HUES6 (cell line): ENCODE data around the gene PRKCE.

Experiments used
- H3K27ac ChIP-seq: 2 replicates; pipeline ENCODE4 v1.7.0; 2013; ENCODE audit warnings: low read depth, mild to moderate bottlenecking, low read length, inconsistent platforms
- H3K27me3 ChIP-seq: 2 replicates; pipeline ENCODE4 v1.6.1; 2013; ENCODE audit warnings: low read length; ENCODE audit not compliant: control insufficient read depth, insufficient read depth
- H3K36me3 ChIP-seq: 2 replicates; pipeline ENCODE4 v1.6.1; 2013; ENCODE audit warnings: low read length; ENCODE audit not compliant: control insufficient read depth, insufficient read depth
- H3K4me1 ChIP-seq: 2 replicates; pipeline ENCODE4 v1.6.1; 2013; ENCODE audit warnings: low read length; ENCODE audit not compliant: control insufficient read depth, insufficient read depth
- H3K4me3 ChIP-seq: 2 replicates; pipeline ENCODE4 v1.5.1; 2013; ENCODE audit warnings: low read depth, low read length
- H3K9ac ChIP-seq: one replicate; pipeline ENCODE4 v1.6.1; 2013; ENCODE audit warnings: mild to moderate bottlenecking, low read length
- H3K9me3 ChIP-seq: 2 replicates; pipeline ENCODE4 v1.6.1; 2013; ENCODE audit warnings: low read depth, low read length; ENCODE audit not compliant: control insufficient read depth, insufficient read depth

PRKCE gene

GRCh38 chr2:46117379-46117778 lies 465.9 kb downstream of the PRKCE start:
- no peaks in the 10 kb centered on the region for H3K36me3 ChIP-seq
- no peaks in the 10 kb centered on the region for H3K27me3 ChIP-seq
- no peaks in the 10 kb centered on the region for H3K9me3 ChIP-seq
- H3K27ac ChIP-seq: no peak overlapping the region
- H3K4me3 ChIP-seq: no peak overlapping the region
- no peaks in the 10 kb centered on the region for H3K4me1 ChIP-seq
- no peak overlapping the region for H3K9ac ChIP-seq

GRCh38 chr2:46117994-46118393 lies 466.5 kb downstream of the PRKCE start:
- H3K9ac ChIP-seq: no peak overlapping the region
- H3K27me3 ChIP-seq: no peaks in the 10 kb centered on the region
- no peaks in the 10 kb centered on the region for H3K36me3 ChIP-seq
- H3K9me3 ChIP-seq: no peaks in the 10 kb centered on the region
- H3K4me3 ChIP-seq: no peak overlapping the region
- H3K4me1 ChIP-seq: no peaks in the 10 kb centered on the region
- no peak overlapping the region for H3K27ac ChIP-seq

GRCh38 chr2:46118656-46119371 lies 467.3 kb downstream of the PRKCE start:
- H3K27me3 ChIP-seq: no peaks in the 10 kb centered on the region
- no peaks in the 10 kb centered on the region for H3K9me3 ChIP-seq
- H3K9ac ChIP-seq: no peak overlapping the region
- H3K4me3 ChIP-seq: no peak overlapping the region
- no peaks in the 10 kb centered on the region for H3K4me1 ChIP-seq
- no peaks in the 10 kb centered on the region for H3K36me3 ChIP-seq
- no peak overlapping the region for H3K27ac ChIP-seq

GRCh38 chr2:46119453-46119852 lies 468.0 kb downstream of the PRKCE start:
- H3K4me1 ChIP-seq: no peaks in the 10 kb centered on the region
- no peak overlapping the region for H3K4me3 ChIP-seq
- H3K27me3 ChIP-seq: no peaks in the 10 kb centered on the region
- no peak overlapping the region for H3K27ac ChIP-seq
- no peaks in the 10 kb centered on the region for H3K36me3 ChIP-seq
- no peak overlapping the region for H3K9ac ChIP-seq
- H3K9me3 ChIP-seq: no peaks in the 10 kb centered on the region

GRCh38 chr2:46120792-46121555 lies 469.5 kb downstream of the PRKCE start:
- Histone ChIP-seq H3K36me3 (no peaks in the 10 kb centered on the region), H3K9me3 (no peaks in the 10 kb centered on the region), H3K4me3 (no peak overlapping the region), H3K27ac (no peak overlapping the region), H3K4me1 (no peaks in the 10 kb centered on the region), H3K9ac (no peak overlapping the region), H3K27me3 (no peaks in the 10 kb centered on the region)

- Histone ChIP-seq H3K27ac (no peak overlapping the region), H3K27me3 (no peaks in the 10 kb centered on the region), H3K4me1 (no peaks in the 10 kb centered on the region), H3K4me3 (no peak overlapping the region), H3K36me3 (no peaks in the 10 kb centered on the region), H3K9ac (no peak overlapping the region), H3K9me3 (no peaks in the 10 kb centered on the region)
These were observed 471.0 kb downstream of the PRKCE start for GRCh38 chr2:46122318-46122976.

GRCh38 chr2:46123013-46123412 lies 471.5 kb downstream of the PRKCE start:
- no peaks in the 10 kb centered on the region for H3K4me1 ChIP-seq
- no peaks in the 10 kb centered on the region for H3K27me3 ChIP-seq
- H3K27ac ChIP-seq: no peak overlapping the region
- H3K36me3 ChIP-seq: no peaks in the 10 kb centered on the region
- no peak overlapping the region for H3K4me3 ChIP-seq
- no peak overlapping the region for H3K9ac ChIP-seq
- H3K9me3 ChIP-seq: no peaks in the 10 kb centered on the region

GRCh38 chr2:46125798-46126197 lies 474.3 kb downstream of the PRKCE start:
- no peaks in the 10 kb centered on the region for H3K36me3 ChIP-seq
- H3K27me3 ChIP-seq: no peaks in the 10 kb centered on the region
- H3K4me3 ChIP-seq: no peak overlapping the region
- H3K4me1 ChIP-seq: no peaks in the 10 kb centered on the region
- H3K9me3 ChIP-seq: no peaks in the 10 kb centered on the region
- no peak overlapping the region for H3K9ac ChIP-seq
- H3K27ac ChIP-seq: no peak overlapping the region

GRCh38 chr2:46126571-46126970 lies 475.1 kb downstream of the PRKCE start:
- Histone ChIP-seq H3K36me3 (no peaks in the 10 kb centered on the region), H3K4me3 (no peak overlapping the region), H3K4me1 (no peaks in the 10 kb centered on the region), H3K9me3 (no peaks in the 10 kb centered on the region), H3K9ac (no peak overlapping the region), H3K27me3 (no peaks in the 10 kb centered on the region), H3K27ac (no peak overlapping the region)

- Histone ChIP-seq H3K4me1 (no peaks in the 10 kb centered on the region), H3K36me3 (no peaks in the 10 kb centered on the region), H3K9me3 (no peaks in the 10 kb centered on the region), H3K9ac (no peak overlapping the region), H3K27me3 (no peaks in the 10 kb centered on the region), H3K4me3 (no peak overlapping the region), H3K27ac (no peak overlapping the region)
These were observed 475.7 kb downstream of the PRKCE start for GRCh38 chr2:46127176-46127575.

GRCh38 chr2:46130511-46130910 lies 479.0 kb downstream of the PRKCE start:
- no peaks in the 10 kb centered on the region for H3K4me1 ChIP-seq
- no peaks in the 10 kb centered on the region for H3K36me3 ChIP-seq
- no peak overlapping the region for H3K9ac ChIP-seq
- H3K27ac ChIP-seq: no peak overlapping the region
- no peaks in the 10 kb centered on the region for H3K27me3 ChIP-seq
- H3K9me3 ChIP-seq: no peaks in the 10 kb centered on the region
- no peak overlapping the region for H3K4me3 ChIP-seq
